ENCODE results near the gene RND3.

DNA sequence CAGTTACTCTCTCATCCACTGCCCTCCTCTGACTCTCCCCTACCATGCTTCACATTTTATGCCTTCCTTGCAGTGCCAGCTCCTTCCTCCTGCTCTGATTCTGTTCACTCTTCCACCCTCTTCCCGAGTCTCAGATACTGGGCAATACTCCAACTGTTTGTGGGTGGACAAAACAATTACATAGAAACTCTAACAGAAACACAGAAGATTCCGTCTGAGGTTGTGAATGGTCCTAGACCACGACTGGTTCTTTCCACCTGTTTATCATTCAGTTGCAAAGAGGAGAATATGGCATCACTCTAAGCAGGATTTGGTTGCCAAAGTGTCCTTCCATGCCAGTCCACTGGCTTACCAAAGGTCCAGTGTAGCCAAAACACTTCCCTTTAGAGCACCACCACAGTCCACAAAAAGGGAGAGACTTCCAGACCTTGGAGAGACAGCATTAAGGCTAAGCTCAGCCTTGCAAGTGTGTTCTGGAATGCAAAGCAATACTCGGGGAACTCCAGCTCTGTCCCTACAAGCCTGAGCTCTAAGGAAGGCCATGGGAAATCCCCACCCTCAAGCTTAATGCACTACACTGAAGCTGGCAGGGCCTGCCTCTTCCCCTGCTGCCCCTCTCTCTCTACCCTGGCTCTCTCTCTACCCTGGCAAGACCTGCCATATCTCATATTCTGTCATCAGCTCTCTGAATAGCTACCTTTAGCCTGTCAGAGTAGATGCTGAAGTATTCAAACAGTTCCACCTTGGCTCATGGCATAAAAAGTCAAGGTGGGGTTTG, 33.6 kb upstream of the RND3 start:
- TF ChIP-seq, protein P1, sequence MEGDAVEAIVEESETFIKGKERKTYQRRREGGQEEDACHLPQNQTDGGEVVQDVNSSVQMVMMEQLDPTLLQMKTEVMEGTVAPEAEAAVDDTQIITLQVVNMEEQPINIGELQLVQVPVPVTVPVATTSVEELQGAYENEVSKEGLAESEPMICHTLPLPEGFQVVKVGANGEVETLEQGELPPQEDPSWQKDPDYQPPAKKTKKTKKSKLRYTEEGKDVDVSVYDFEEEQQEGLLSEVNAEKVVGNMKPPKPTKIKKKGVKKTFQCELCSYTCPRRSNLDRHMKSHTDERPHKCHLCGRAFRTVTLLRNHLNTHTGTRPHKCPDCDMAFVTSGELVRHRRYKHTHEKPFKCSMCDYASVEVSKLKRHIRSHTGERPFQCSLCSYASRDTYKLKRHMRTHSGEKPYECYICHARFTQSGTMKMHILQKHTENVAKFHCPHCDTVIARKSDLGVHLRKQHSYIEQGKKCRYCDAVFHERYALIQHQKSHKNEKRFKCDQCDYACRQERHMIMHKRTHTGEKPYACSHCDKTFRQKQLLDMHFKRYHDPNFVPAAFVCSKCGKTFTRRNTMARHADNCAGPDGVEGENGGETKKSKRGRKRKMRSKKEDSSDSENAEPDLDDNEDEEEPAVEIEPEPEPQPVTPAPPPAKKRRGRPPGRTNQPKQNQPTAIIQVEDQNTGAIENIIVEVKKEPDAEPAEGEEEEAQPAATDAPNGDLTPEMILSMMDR (IDR thresholded peaks at IDR 0.05; ENCODE audit: low read depth, low read length): no peak
- no peak for TF ChIP-seq POLR2A (IDR thresholded peaks at IDR 0.05; ENCODE audit: extremely low read depth, insufficient read length)
- TF ChIP-seq MYC (IDR thresholded peaks at IDR 0.05; ENCODE audit: low read depth, low read length): no peak
